Hepatocyte (in vitro differentiated cells): ENCODE results near the gene LTB4R2. TPM values are rescaled to one million over a fixed set of nuclear protein-coding genes. Genes with fewer than 3 reads are reported as not detected.

Experiments used
- DNase-seq: peaks from one replicate; pipeline ENCODE4 v3.0.0-alpha.2; 2016; ENCODE audit warnings: low spot score
- H2AFZ ChIP-seq: fragments of 200-600 bp; sonication (generic); 2 replicates; pipeline ENCODE4 v1.6.0; 2016; ENCODE audit warnings: antibody characterized with exemption, mild to moderate bottlenecking
- H3K27ac ChIP-seq: fragments of 200-600 bp; sonication (generic); 2 replicates; pipeline ENCODE4 v1.5.1; 2016; ENCODE audit warnings: mild to moderate bottlenecking
- H3K27me3 ChIP-seq: fragments of 200-600 bp; sonication (generic); 2 replicates; pipeline ENCODE4 v1.6.1; 2016
- H3K36me3 ChIP-seq: fragments of 200-600 bp; sonication (generic); replicated peaks from 2 replicates; pipeline ENCODE4 v1.5.1; 2016; ENCODE audit warnings: low read depth; ENCODE audit not compliant: insufficient read depth
- H3K4me1 ChIP-seq: fragments of 200-600 bp; sonication (generic); 2 replicates; pipeline ENCODE4 v1.5.1; 2016; ENCODE audit warnings: mild to moderate bottlenecking, moderate library complexity; ENCODE audit not compliant: insufficient read depth
- H3K4me2 ChIP-seq: fragments of 200-600 bp; sonication (generic); 2 replicates; pipeline ENCODE4 v1.6.0; 2016
- H3K4me3 ChIP-seq: fragments of 200-600 bp; sonication (generic); 2 replicates; pipeline ENCODE4 v1.5.1; 2016; ENCODE audit warnings: mild to moderate bottlenecking
- H3K79me2 ChIP-seq: fragments of 200-600 bp; sonication (generic); 2 replicates; pipeline ENCODE4 v1.6.0; 2017; ENCODE audit warnings: mild to moderate bottlenecking
- H3K9me2 ChIP-seq: fragments of 200-600 bp; sonication (generic); replicated peaks from 2 replicates; pipeline ENCODE4 v1.6.0; 2017; ENCODE audit warnings: mild to moderate bottlenecking; ENCODE audit not compliant: insufficient read depth
- H3K9me3 ChIP-seq: fragments of 200-600 bp; sonication (generic); 2 replicates; pipeline ENCODE4 v1.5.1; 2016; ENCODE audit warnings: low read depth, mild to moderate bottlenecking
- H4K20me1 ChIP-seq: fragments of 200-600 bp; sonication (generic); 2 replicates; pipeline ENCODE4 v1.6.0; 2016; ENCODE audit warnings: mild to moderate bottlenecking; ENCODE audit not compliant: insufficient read depth, poor library complexity, severe bottlenecking
- EZH2 ChIP-seq: fragments of 200-600 bp; sonication (generic); IDR thresholded peaks from 2 replicates; pipeline ENCODE4 v1.6.1; 2016; ENCODE audit warnings: antibody characterized with exemption, mild to moderate bottlenecking, borderline replicate concordance
- EZH2phosphoT487 ChIP-seq: fragments of 200-600 bp; sonication (generic); IDR thresholded peaks from one replicate; pipeline ENCODE4 v1.6.1; 2018; ENCODE audit warnings: antibody characterized with exemption, mild to moderate bottlenecking, low read depth, moderate library complexity; ENCODE audit not compliant: unreplicated experiment, severe bottlenecking
- WGBS: methylation state at CpG from one replicate; pipeline ENCODE4 v1.1.6; 2016; ENCODE audit warnings: low lambda C conversion rate; ENCODE audit errors: missing lambda C conversion rate; 5-methylcytosine and 5-hydroxymethylcytosine counted together
- polyA plus RNA-seq: library from polyadenylated mRNA; unstranded; fragments of >200 nt; fragmentation: Nextera tagmentation; extraction: Ambion mirVana; gene quantifications from 2 replicates; pipeline ENCODE4 v1.2.1, GENCODE V29; 2016
- total RNA-seq: library from RNA; depleted of rRNA; stranded (reverse); fragments of >200 nt; gene quantifications from 2 replicates; pipeline ENCODE4 v1.2.3, GENCODE V29; 2014
- TF ChIP-seq, protein P1 (sequence below): fragments of 200-600 bp; sonication (generic); IDR thresholded peaks from 2 replicates; pipeline ENCODE4 v1.5.1; 2016; ENCODE audit warnings: antibody characterized with exemption, mild to moderate bottlenecking; ENCODE audit not compliant: poor library complexity

LTB4R2 gene
- total and polyA plus RNA-seq, 2 experiments from 2014 or later = 0.92 to 3.6 TPM

DNA sequence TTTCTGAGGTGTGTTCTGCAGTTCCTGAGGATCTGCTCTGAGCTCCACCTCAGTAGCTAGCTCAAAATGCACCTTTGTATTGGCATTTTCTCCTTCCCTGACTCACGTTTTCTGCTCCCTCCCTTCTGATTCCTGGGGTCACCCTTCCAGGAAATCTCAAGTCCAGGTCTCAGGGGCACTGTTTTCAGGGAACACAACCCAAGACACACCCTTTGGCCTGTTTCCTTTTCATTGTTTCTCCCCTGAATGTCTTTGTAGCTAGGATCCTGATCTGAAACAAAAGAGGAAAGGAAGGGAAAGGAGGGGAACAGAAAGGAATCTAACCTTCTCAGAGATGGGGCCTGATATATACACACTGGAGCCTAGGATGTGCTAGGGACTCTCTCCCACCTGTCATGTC lies 37.2 kb downstream of the LTB4R2 start:
- Histone ChIP-seq H3K9me3 (no peaks in the 10 kb centered on the region), H3K4me1 (no peaks in the 10 kb centered on the region), H4K20me1 (no peaks in the 10 kb centered on the region), H3K79me2 (no peaks in the 10 kb centered on the region), H3K4me3 (no peak overlapping the region), H3K4me2 (no peak overlapping the region), H2AFZ (no peak overlapping the region), H3K27me3 (peaks cover 2% of the 10 kb centered on the region), H3K36me3 (no peaks in the 10 kb centered on the region), H3K27ac (no peak overlapping the region), H3K9me2 (no peaks in the 10 kb centered on the region)
- no peak for DNase-seq
- TF ChIP-seq EZH2phosphoT487 = no peak
- TF ChIP-seq, protein P1, sequence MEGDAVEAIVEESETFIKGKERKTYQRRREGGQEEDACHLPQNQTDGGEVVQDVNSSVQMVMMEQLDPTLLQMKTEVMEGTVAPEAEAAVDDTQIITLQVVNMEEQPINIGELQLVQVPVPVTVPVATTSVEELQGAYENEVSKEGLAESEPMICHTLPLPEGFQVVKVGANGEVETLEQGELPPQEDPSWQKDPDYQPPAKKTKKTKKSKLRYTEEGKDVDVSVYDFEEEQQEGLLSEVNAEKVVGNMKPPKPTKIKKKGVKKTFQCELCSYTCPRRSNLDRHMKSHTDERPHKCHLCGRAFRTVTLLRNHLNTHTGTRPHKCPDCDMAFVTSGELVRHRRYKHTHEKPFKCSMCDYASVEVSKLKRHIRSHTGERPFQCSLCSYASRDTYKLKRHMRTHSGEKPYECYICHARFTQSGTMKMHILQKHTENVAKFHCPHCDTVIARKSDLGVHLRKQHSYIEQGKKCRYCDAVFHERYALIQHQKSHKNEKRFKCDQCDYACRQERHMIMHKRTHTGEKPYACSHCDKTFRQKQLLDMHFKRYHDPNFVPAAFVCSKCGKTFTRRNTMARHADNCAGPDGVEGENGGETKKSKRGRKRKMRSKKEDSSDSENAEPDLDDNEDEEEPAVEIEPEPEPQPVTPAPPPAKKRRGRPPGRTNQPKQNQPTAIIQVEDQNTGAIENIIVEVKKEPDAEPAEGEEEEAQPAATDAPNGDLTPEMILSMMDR = no peak
- no peak for TF ChIP-seq EZH2
- 29% methylated on average over 1 of the region's 1 CpG for WGBS

DNA sequence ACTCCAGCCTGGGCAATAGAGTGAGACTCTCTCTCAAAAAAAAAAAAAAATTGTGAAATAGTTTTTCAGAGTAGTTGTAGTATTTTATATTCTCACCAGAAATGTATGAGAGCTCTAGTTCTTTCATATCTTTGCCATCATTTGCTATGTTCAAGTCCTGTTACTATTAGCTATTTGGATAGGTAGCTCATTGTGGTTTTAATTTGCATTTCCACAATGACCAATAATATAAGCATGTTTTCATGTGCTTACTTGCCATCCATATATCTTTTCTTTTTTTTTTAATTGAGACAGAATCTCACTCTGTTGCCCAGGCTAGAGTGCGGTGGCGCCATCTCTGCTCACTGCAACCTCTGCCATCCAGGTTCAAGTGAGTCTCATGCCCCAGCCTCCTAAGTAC lies 38.2 kb downstream of the LTB4R2 start:
- Histone ChIP-seq H3K9me3 (no peaks in the 10 kb centered on the region), H4K20me1 (no peaks in the 10 kb centered on the region), H3K27me3 (peaks cover 2% of the 10 kb centered on the region), H3K9me2 (no peaks in the 10 kb centered on the region), H2AFZ (no peak overlapping the region), H3K4me1 (no peaks in the 10 kb centered on the region), H3K4me3 (no peak overlapping the region), H3K79me2 (no peaks in the 10 kb centered on the region), H3K36me3 (no peaks in the 10 kb centered on the region), H3K4me2 (no peak overlapping the region), H3K27ac (no peak overlapping the region)
- DNase-seq = no peak
- no peak for TF ChIP-seq EZH2phosphoT487
- TF ChIP-seq, protein P1 = no peak
- TF ChIP-seq EZH2 = no peak
- 88% methylated on average over 2 of the region's 2 CpGs for WGBS

DNA sequence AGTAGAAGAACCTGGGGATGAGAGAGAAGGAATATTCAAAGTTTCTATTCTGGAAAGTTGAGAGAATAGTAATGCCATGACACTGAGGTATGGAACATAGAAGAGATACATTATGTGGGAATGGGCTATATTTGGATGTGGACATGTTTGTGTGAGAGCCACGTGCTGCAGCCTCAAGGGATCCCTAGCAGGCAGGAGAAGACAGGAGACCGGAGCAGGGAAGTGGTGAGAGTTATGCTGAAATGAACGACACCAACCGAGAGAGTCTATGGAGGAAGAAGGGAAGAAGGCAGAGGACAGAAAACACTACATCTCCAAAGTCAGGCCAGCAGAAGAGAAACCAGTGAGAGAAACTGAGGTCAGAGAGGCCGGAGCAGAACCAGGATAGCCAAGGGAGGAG lies 39.8 kb downstream of the LTB4R2 start:
- H3K27me3 ChIP-seq = peaks cover 2% of the 10 kb centered on the region
- TF ChIP-seq EZH2 (no peak), EZH2phosphoT487 (no peak)
- TF ChIP-seq, protein P1 = no peak
- no peak overlapping the region for H2AFZ ChIP-seq
- no peak overlapping the region for H3K27ac ChIP-seq
- H3K4me3 ChIP-seq = no peak overlapping the region
- WGBS = 78% methylated on average over 5 of the region's 5 CpGs
- H3K4me2 ChIP-seq = no peak overlapping the region
- no peaks in the 10 kb centered on the region for H3K36me3 ChIP-seq
- H3K79me2 ChIP-seq = no peaks in the 10 kb centered on the region
- H3K4me1 ChIP-seq = no peaks in the 10 kb centered on the region
- H3K9me2 ChIP-seq = no peaks in the 10 kb centered on the region
- no peak for DNase-seq
- no peaks in the 10 kb centered on the region for H4K20me1 ChIP-seq
- H3K9me3 ChIP-seq = no peaks in the 10 kb centered on the region

DNA sequence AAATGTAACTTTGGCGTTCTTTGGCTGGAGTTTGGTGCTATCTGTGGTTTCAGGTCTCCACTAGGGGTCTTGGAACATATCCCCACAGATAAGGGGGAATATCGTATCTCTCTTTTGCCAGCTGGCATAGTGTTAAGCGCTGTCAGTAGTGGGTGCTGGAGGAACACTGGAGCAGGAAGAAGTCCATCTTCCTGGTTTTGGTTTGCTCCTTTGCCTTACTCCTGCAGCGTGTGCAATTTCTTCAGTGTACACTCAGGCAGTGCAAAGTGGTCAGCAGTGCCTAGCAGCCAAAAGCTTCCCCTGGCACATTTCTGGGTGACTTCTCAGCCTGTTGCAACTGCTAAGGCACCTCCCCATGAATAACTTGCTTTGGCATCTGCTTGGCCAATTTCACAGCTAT lies 41.6 kb downstream of the LTB4R2 start:
- no peaks in the 10 kb centered on the region for H3K79me2 ChIP-seq
- no peak for DNase-seq
- no peak overlapping the region for H3K27ac ChIP-seq
- 19% methylated on average over 4 of the region's 4 CpGs for WGBS
- H3K4me2 ChIP-seq = no peak overlapping the region
- no peak overlapping the region for H3K4me3 ChIP-seq
- H2AFZ ChIP-seq = no peak overlapping the region
- H3K9me3 ChIP-seq = no peaks in the 10 kb centered on the region
- H3K36me3 ChIP-seq = no peaks in the 10 kb centered on the region
- TF ChIP-seq EZH2phosphoT487 (no peak), EZH2 (no peak)
- TF ChIP-seq, protein P1 = no peak
- no peaks in the 10 kb centered on the region for H4K20me1 ChIP-seq
- no peaks in the 10 kb centered on the region for H3K9me2 ChIP-seq
- H3K27me3 ChIP-seq = peaks cover 2% of the 10 kb centered on the region
- H3K4me1 ChIP-seq = no peaks in the 10 kb centered on the region
